ENCODE measurements around the gene PRSS57.

- TF ChIP-seq CTCF (conservative IDR thresholded peaks at IDR 0.05; ENCODE audit: low read length) = no peak
- TF ChIP-seq EZH2phosphoT487 (IDR thresholded peaks at IDR 0.05; ENCODE audit: borderline replicate concordance, low read depth, low read length) = no peak
Observed at GRCh38 chr19:709196-709964, 14.1 kb upstream of the PRSS57 start.
